Esophagus squamous epithelium (tissue), 5 donors: ENCODE data around the gene C10orf71. TPM values are rescaled to one million over a fixed set of nuclear protein-coding genes. Genes with fewer than 3 reads are reported as not detected.

Experiments used
- DNase-seq: peaks from one replicate; lab custom pipeline; 2025; lab: John Stamatoyannopoulos, UW
- H3K27ac ChIP-seq, 4 donors: fragments of 200-600 bp; sonication (generic); one replicate each; pipeline ENCODE4 v1.5.1; 2016 to 2019; ENCODE audit warnings: mild to moderate bottlenecking in 1 of 4
- H3K27me3 ChIP-seq, 4 donors: fragments of 200-600 bp; sonication (generic); 1 replicate in 3 of 4; 2 replicates in 1 of 4; pipeline versions ENCODE4 v1.5.1 to v1.6.0; 2017 to 2021; ENCODE audit warnings: antibody characterized with exemption in 1 of 4
- H3K36me3 ChIP-seq, 3 donors: fragments of 200-600 bp; sonication (generic); one replicate each; pipeline ENCODE4 v1.5.1; 2016 to 2019
- H3K4me1 ChIP-seq, 3 donors: fragments of 200-600 bp; sonication (generic); one replicate each; pipeline ENCODE4 v1.5.1; 2017 to 2019
- H3K4me3 ChIP-seq, 4 donors: fragments of 200-600 bp; sonication (generic); 1 replicate in 3 of 4; 2 replicates in 1 of 4; pipeline ENCODE4 v1.5.1; 2016 to 2019; ENCODE audit warnings: mild to moderate bottlenecking in 2 of 4, moderate library complexity in 1 of 4
- H3K9me3 ChIP-seq, 3 donors: fragments of 200-600 bp; sonication (generic); one replicate each; pipeline ENCODE4 v1.5.1; 2016 to 2019
- CTCF ChIP-seq, 6 experiments: fragments of 450-650 bp in 4 of 6; fragments of 200-600 bp in 2 of 6; sonication (generic) in 2 of 6; IDR thresholded peaks; one replicate each; pipeline ENCODE4 v1.5.1; 2016 to 2019; ENCODE audit warnings: antibody characterized with exemption in 6 of 6, mild to moderate bottlenecking in 4 of 6, moderate library complexity in 4 of 6
- POLR2A ChIP-seq, 4 donors: fragments of 450-650 bp; IDR thresholded peaks; one replicate each; pipeline ENCODE4 v1.6.1; 2017; ENCODE audit warnings: antibody characterized with exemption in 4 of 4, mild to moderate bottlenecking in 4 of 4, moderate library complexity in 3 of 4
- WGBS, 2 donors: methylation state at CpG; one replicate each; pipeline ENCODE4 v1.1.5; 2018; 5-methylcytosine and 5-hydroxymethylcytosine counted together
- intact Hi-C: fragments of 100-400 bp; cut with DNase I; formaldehyde crosslinking; loops from one replicate; pipeline ENCODE4 v1.15.0; 2022
- total RNA-seq, 4 donors: library from RNA; depleted of rRNA; stranded (reverse); fragments of >200 nt; gene quantifications; one replicate each; pipeline ENCODE4 v1.1.0, GENCODE V29; 2016
- donor health status: DM: yes; HTN: yes; CAD: no.

Gene C10orf71
- total RNA-seq: under 1 TPM in 1 of 4 donors, not detected in 3; under 0.01 TPM

DNA sequence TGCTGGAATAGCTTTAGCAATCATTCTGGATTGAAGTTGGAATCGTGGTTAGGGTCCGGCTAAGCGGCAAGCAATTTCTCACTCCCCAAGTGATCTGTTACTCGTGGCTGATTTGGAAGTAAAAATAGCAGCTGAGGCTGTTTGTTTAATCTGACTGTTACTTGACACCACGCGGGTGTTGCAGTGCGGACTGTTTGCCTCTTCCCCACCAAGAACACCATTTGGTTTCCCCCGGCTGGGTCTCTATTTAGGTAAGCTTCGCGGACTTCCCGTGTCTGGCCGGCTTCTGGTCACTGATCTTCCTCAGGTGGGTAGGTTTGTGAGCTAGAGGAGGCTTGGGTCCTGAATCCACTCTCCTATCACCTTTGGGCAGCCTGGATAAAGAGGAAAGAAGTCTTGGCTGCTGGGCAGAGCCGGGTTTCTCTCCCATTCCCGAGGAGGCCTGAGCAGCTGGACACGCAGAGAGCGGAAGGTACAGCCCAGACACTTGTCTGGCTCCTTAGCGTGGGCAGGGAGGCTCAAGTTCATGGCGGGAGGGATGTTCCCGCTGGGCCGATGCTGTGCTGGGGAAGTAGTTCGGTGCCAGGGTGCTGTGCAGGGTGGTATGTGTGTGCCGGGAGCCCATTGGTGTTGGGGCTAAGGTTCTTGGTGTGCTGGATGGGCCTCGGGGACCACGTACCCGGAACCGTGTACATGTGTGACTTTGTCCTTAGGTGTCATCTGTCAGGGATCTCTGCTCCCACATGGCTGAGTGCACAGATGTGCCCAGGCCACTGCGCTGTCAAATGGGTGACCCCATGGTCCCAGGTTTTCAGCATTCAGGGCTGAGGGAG is at the start of gene C10orf71:
Gene C10orf71 (plus strand): TSS at position 188 of the 833 bp plus-strand sequence. CDS start 23,376 bp downstream, outside the sequence.
- Histone ChIP-seq H3K36me3 (no peaks in the 10 kb centered on the region), H3K4me1 (peaks cover 0 to 24% (median 6%) of the 10 kb centered on the region in 3 donors), H3K27ac (peak within 1 kb of the TSS in 2 of 4 donors; percentile 38 to 54), H3K27me3 (no peaks in the 10 kb centered on the region), H3K9me3 (no peaks in the 10 kb centered on the region), H3K4me3 (peak within 1 kb of the TSS in 1 of 4 donors; percentile 26)
- TF ChIP-seq POLR2A (IDR thresholded peaks at IDR 0.05) (no peak), CTCF (IDR thresholded peaks at IDR 0.05) (no peak)
- WGBS, 2 donors: 35 to 87% methylated on average over 4 to 13 of the region's 27 CpGs
- intact Hi-C loops: no loop called here
- DNase-seq: no peak

GRCh38 chr10:49252313-49253034 is 46.5 kb upstream of the C10orf71 start:
- intact Hi-C loops: no loop called here
- Histone ChIP-seq H3K27me3 (no peaks in the 10 kb centered on the region), H3K36me3 (no peaks in the 10 kb centered on the region), H3K4me1 (peaks cover 0 to 7% (median 0%) of the 10 kb centered on the region in 3 donors), H3K9me3 (no peaks in the 10 kb centered on the region), H3K27ac (no peak overlapping the region), H3K4me3 (no peak overlapping the region)
- DNase-seq: no peak
- WGBS, 2 donors: 70 to 73% methylated on average over 11 of the region's 11 CpGs
- TF ChIP-seq POLR2A (IDR thresholded peaks at IDR 0.05) (no peak), CTCF (IDR thresholded peaks at IDR 0.05) (no peak)

DNA sequence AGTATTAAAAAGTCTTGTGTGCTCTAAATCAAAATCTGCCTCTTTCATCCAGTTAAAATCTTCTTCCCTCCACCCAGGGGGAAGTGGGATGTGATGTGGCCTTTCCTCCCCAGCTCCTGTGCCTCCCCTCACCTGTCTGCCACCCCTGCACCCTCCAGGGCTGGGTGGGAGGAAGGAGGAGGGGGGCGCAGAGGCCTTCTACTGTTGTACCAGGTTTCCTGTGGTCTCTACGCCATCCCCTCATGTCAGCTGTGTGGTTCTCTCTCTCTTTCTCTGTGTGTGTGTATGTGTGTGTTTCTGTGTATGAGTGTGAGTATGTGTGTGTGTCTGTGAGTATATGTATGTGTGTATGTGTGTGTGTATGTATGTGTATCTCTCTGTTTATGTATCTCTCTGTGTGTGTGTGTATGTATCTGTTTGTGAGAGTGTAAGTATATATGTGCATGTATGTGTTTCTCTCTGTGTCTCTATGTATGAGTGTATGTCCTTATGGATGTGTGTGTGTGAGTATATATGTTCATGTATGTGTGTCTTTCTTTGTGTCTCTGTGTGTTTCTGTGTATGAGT is 45.5 kb upstream of the C10orf71 start:
- Histone ChIP-seq H3K36me3 (no peaks in the 10 kb centered on the region), H3K4me1 (peaks cover 0 to 7% (median 0%) of the 10 kb centered on the region in 3 donors), H3K27me3 (no peaks in the 10 kb centered on the region), H3K4me3 (no peak overlapping the region), H3K27ac (no peak overlapping the region), H3K9me3 (no peaks in the 10 kb centered on the region)
- intact Hi-C loops: no loop called here
- 57 to 63% methylated on average over 2 of the region's 2 CpGs for WGBS, 2 donors
- no peak for DNase-seq
- TF ChIP-seq POLR2A (IDR thresholded peaks at IDR 0.05): no peak
- TF ChIP-seq CTCF (IDR thresholded peaks at IDR 0.05): no peak

DNA sequence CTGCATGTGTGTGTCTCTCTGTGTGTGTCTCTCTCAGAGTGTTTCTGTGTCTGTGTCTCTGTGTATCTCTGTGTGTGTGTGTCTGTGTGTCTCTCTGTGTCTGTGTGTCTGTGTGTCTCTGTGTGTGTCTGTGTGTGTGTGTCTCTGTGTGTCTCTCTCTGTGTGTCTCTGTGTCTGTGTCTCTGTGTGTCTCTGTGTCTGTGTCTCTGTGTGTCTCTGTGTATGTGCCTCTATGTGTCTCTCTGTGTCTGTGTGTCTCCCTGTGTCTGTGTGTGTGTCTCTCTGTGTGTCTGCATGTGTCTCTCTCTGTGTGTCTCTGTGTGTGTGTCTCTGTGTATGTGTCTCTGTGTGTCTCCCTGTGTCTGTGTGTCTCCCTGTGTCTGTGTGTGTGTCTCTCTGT is 44.8 kb upstream of the C10orf71 start:
- peaks cover 0 to 7% (median 0%) of the 10 kb centered on the region in 3 donors for H3K4me1 ChIP-seq
- H3K27ac ChIP-seq: no peak overlapping the region
- no peaks in the 10 kb centered on the region for H3K27me3 ChIP-seq
- DNase-seq: no peak
- H3K4me3 ChIP-seq: no peak overlapping the region
- no peaks in the 10 kb centered on the region for H3K9me3 ChIP-seq
- no peaks in the 10 kb centered on the region for H3K36me3 ChIP-seq
- TF ChIP-seq CTCF (IDR thresholded peaks at IDR 0.05) (no peak), POLR2A (IDR thresholded peaks at IDR 0.05) (no peak)
- intact Hi-C loops: no loop called here
